ENCODE data around the gene TPI1.
"Not testable (repeated sequence)": the region's sequence is repeated elsewhere in the genome, so short reads cannot be mapped to it uniquely, and the experiment has no call there.

TPI1 gene

GRCh38 chr12:6871052-6871957 lies 4.0 kb downstream of the TPI1 start:
- peak overlapping the region; percentile 78 for H3K4me3 ChIP-seq (ENCODE audit: low read depth, low read length)
- ChIA-PET POLR2A (interaction anchor here (1.0 to 10.2 kb wide), 5 partner anchors 10 to 44 kb away, joined by 3 to 164 read pairs (median 4); partner anchors contain the start of genes CDCA3 and USP5), CTCF (interaction anchor here (0.6 to 6.3 kb wide), 30 partner anchors 11 to 147 kb away, joined by 3 to 88 read pairs (median 8); partner anchors contain the start of genes C12orf57, CDCA3, ENO2 and GNB3)
- TF ChIP-seq CTCF (IDR thresholded peaks at IDR 0.05; ENCODE audit: insufficient read depth, low read length, missing control alignments), result no peak
- DNase-seq (ENCODE audit: low read depth, low spot score), result no peak

- CTCF ChIA-PET, result interaction anchor here (0.6 to 6.3 kb wide), 44 partner anchors 9 to 323 kb away, joined by 3 to 88 read pairs (median 6); partner anchors contain the start of genes C12orf57, CDCA3, COPS7A and ENO2
- TF ChIP-seq CTCF (IDR thresholded peaks at IDR 0.05; ENCODE audit: insufficient read depth, low read length, missing control alignments), result peak; percentile 100
- H3K4me3 ChIP-seq (ENCODE audit: low read depth, low read length), result peak overlapping the region; percentile 78
- POLR2A ChIA-PET, result interaction anchor here (0.6 to 10.2 kb wide), 18 partner anchors 9 to 207 kb away, joined by 3 to 164 read pairs (median 4); partner anchors contain the start of genes C12orf57, CDCA3, MLF2 and RNU7-1
- DNase-seq (ENCODE audit: low read depth, low spot score), result no peak
Observed at GRCh38 chr12:6872073-6873048, 5.0 kb downstream of the TPI1 start.

GRCh38 chr12:6873094-6874014 lies 6.0 kb downstream of the TPI1 start, which contains the start of gene SPSB2:
Gene SPSB2, minus strand, starts transcription at chr12:6873303. Its CDS starts 402 bp downstream, at chr12:6872901.
- ChIA-PET POLR2A (interaction anchor here (0.6 to 10.2 kb wide), 16 partner anchors 9 to 120 kb away, joined by 3 to 164 read pairs (median 4); partner anchors contain the start of genes C12orf57, CDCA3, MLF2 and RNU7-1), CTCF (interaction anchor here (0.6 to 6.3 kb wide), 40 partner anchors 9 to 324 kb away, joined by 3 to 88 read pairs (median 8); partner anchors contain the start of genes C12orf57, CDCA3, COPS7A and ENO2)
- TF ChIP-seq CTCF (IDR thresholded peaks at IDR 0.05; ENCODE audit: insufficient read depth, low read length, missing control alignments), result no peak
- DNase-seq (ENCODE audit: low read depth, low spot score), result no peak
- H3K4me3 ChIP-seq (ENCODE audit: low read depth, low read length), result peak within 1 kb of the TSS; percentile 78

- not testable (repeated sequence) for DNase-seq (ENCODE audit: low read depth, low spot score)
- CTCF ChIA-PET, result interaction anchor here (0.8 to 3.5 kb wide), 4 partner anchors 18 to 64 kb away, joined by 3 to 16 read pairs (median 7); no protein-coding TSS in a partner anchor
- H3K4me3 ChIP-seq (ENCODE audit: low read depth, low read length), result peak overlapping the region; percentile 78
- POLR2A ChIA-PET, result interaction anchor here (1.0 to 10.2 kb wide), 5 partner anchors 8 to 70 kb away, joined by 3 to 164 read pairs (median 9); partner anchors contain the start of genes C12orf57, CDCA3, ENO2 and RNU7-1
Observed at GRCh38 chr12:6874015-6874368, 6.7 kb downstream of the TPI1 start.

GRCh38 chr12:6879824-6880223 lies 12.5 kb downstream of the TPI1 start:
- ChIA-PET CTCF (interaction anchor here (1.0 to 6.6 kb wide), 3 partner anchors 9 to 44 kb away, joined by 4 to 88 read pairs (median 32); partner anchors contain the start of genes SPSB2 and TPI1), POLR2A (interaction anchor here (0.9 to 1.6 kb wide), 3 partner anchors 11 to 27 kb away, joined by 3 to 4 read pairs (median 3); partner anchors contain the start of genes TPI1 and USP5)
- H3K4me3 ChIP-seq (ENCODE audit: low read depth, low read length); DNase-seq (ENCODE audit: low read depth, low spot score): not testable (repeated sequence)

GRCh38 chr12:6883252-6883651 lies 15.9 kb downstream of the TPI1 start:
- no peak for DNase-seq (ENCODE audit: low read depth, low spot score)
- CTCF ChIA-PET, result interaction anchor here (3.6 to 6.6 kb wide), 2 partner anchors 8 to 13 kb away, joined by 32 to 88 read pairs; partner anchors contain the start of genes SPSB2 and TPI1
- H3K4me3 ChIP-seq (ENCODE audit: low read depth, low read length), result no peak overlapping the region
- TF ChIP-seq CTCF (IDR thresholded peaks at IDR 0.05; ENCODE audit: insufficient read depth, low read length, missing control alignments), result no peak
- POLR2A ChIA-PET, result interaction anchor here (2.0 to 2.8 kb wide), 3 partner anchors 8 to 15 kb away, joined by 10 to 11 read pairs (median 11); partner anchors contain the start of genes SPSB2 and TPI1
